Panc1 (cell line): Measurements from ENCODE around the gene CHRM2.

Experiments
- POLR2AphosphoS5 ChIP-seq: IDR thresholded peaks from 2 replicates; pipeline ENCODE4 v1.6.1; 2012; ENCODE audit warnings: mild to moderate bottlenecking, low read depth, low read length, moderate library complexity
- SIN3A ChIP-seq: IDR thresholded peaks from 2 replicates; pipeline ENCODE4 v1.6.1; 2012; ENCODE audit warnings: low read depth, mild to moderate bottlenecking, low read length, moderate library complexity, borderline replicate concordance; ENCODE audit not compliant: insufficient read depth
- TCF7L2 ChIP-seq: IDR thresholded peaks from 2 replicates; pipeline ENCODE4 v1.6.1; 2011; ENCODE audit warnings: mild to moderate bottlenecking, low read depth, low read length, inconsistent platforms
- TF ChIP-seq, protein P1 (sequence below): fragments of 450-650 bp; IDR thresholded peaks from 2 replicates; pipeline ENCODE4 v1.5.1; 2017; ENCODE audit warnings: mild to moderate bottlenecking
- TF ChIP-seq, protein P2 (sequence below), 2 experiments: IDR thresholded peaks; 2 replicates each; pipeline ENCODE4 v1.6.1; 2011 to 2012; ENCODE audit warnings: low read depth in 2 of 2, control low read depth in 1 of 2, low read length in 1 of 2, mild to moderate bottlenecking in 1 of 2, moderate library complexity in 1 of 2; ENCODE audit not compliant: insufficient read depth in 1 of 2

DNA sequence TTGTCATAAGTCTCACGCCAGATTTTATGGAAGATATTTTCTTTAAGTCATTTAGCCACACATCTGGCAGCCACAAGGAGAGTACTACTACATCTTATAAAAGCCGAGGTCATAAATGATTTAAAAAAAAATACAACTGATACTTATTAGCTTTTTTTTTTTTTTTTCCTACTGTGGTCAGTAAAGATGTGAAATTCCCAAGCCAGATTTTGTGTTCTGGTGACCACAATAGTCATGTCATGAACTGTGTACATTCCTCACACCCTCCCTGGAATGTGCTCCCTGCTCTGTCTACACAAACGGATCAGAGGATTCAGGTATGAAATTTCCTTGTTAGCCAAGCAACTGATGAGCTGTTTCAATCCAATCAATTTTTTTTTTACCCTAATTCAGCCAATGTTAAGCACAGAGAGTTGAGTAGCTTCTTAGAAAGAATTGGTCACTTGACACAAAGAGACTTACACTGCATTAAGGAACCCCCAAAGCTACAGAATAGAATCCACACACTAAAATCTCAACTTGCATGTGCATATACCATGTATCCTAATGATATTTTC, 54.7 kb downstream of the CHRM2 start:
- TF ChIP-seq, protein P1, sequence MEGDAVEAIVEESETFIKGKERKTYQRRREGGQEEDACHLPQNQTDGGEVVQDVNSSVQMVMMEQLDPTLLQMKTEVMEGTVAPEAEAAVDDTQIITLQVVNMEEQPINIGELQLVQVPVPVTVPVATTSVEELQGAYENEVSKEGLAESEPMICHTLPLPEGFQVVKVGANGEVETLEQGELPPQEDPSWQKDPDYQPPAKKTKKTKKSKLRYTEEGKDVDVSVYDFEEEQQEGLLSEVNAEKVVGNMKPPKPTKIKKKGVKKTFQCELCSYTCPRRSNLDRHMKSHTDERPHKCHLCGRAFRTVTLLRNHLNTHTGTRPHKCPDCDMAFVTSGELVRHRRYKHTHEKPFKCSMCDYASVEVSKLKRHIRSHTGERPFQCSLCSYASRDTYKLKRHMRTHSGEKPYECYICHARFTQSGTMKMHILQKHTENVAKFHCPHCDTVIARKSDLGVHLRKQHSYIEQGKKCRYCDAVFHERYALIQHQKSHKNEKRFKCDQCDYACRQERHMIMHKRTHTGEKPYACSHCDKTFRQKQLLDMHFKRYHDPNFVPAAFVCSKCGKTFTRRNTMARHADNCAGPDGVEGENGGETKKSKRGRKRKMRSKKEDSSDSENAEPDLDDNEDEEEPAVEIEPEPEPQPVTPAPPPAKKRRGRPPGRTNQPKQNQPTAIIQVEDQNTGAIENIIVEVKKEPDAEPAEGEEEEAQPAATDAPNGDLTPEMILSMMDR, result no peak
- no peak for TF ChIP-seq POLR2AphosphoS5
- TF ChIP-seq, protein P2, sequence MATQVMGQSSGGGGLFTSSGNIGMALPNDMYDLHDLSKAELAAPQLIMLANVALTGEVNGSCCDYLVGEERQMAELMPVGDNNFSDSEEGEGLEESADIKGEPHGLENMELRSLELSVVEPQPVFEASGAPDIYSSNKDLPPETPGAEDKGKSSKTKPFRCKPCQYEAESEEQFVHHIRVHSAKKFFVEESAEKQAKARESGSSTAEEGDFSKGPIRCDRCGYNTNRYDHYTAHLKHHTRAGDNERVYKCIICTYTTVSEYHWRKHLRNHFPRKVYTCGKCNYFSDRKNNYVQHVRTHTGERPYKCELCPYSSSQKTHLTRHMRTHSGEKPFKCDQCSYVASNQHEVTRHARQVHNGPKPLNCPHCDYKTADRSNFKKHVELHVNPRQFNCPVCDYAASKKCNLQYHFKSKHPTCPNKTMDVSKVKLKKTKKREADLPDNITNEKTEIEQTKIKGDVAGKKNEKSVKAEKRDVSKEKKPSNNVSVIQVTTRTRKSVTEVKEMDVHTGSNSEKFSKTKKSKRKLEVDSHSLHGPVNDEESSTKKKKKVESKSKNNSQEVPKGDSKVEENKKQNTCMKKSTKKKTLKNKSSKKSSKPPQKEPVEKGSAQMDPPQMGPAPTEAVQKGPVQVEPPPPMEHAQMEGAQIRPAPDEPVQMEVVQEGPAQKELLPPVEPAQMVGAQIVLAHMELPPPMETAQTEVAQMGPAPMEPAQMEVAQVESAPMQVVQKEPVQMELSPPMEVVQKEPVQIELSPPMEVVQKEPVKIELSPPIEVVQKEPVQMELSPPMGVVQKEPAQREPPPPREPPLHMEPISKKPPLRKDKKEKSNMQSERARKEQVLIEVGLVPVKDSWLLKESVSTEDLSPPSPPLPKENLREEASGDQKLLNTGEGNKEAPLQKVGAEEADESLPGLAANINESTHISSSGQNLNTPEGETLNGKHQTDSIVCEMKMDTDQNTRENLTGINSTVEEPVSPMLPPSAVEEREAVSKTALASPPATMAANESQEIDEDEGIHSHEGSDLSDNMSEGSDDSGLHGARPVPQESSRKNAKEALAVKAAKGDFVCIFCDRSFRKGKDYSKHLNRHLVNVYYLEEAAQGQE (IDR thresholded peaks at IDR 0.05; ENCODE audit: insufficient read depth in 1 of 2, low read depth in 2 of 2, low read length in 1 of 2), result no peak
- no peak for TF ChIP-seq TCF7L2
- TF ChIP-seq SIN3A, result no peak
